A549 (cell line): ENCODE measurements around the gene UGT1A5.

Experiments
- CBX8 ChIP-seq: fragments of 200-600 bp; sonication (generic); IDR thresholded peaks from 2 replicates; pipeline ENCODE4 v1.6.1; 2016
- CEBPB ChIP-seq, 2 experiments: fragments of >200 bp in 1 of 2; sonication (Bioruptor Twin) in 1 of 2; formaldehyde crosslinking in 1 of 2; IDR thresholded peaks; 2 replicates each; pipeline ENCODE4 v1.6.1; 2012 to 2016
- CTCF ChIP-seq: fragments of >200 bp; sonication (Bioruptor Twin); formaldehyde crosslinking; IDR thresholded peaks from 3 replicates; pipeline ENCODE4 v1.5.1; 2016
- EP300 ChIP-seq, 2 experiments: fragments of >200 bp; sonication (Bioruptor Twin); formaldehyde crosslinking; IDR thresholded peaks; 2 replicates in 1 of 2; 3 replicates in 1 of 2; pipeline ENCODE4 v1.6.1; 2016 to 2017
- POLR2A ChIP-seq: IDR thresholded peaks from 2 replicates; pipeline ENCODE4 v1.6.1; 2012; ENCODE audit warnings: mild to moderate bottlenecking, low read length

- no peak for TF ChIP-seq POLR2A
- TF ChIP-seq CEBPB (IDR thresholded peaks at IDR 0.05), result no peak
- TF ChIP-seq CTCF, result no peak
- no peak for TF ChIP-seq EP300 (IDR thresholded peaks at IDR 0.05)
- TF ChIP-seq CBX8, result no peak
Measured at GRCh38 chr2:233820774-233821105, 108.0 kb downstream of the UGT1A5 start.
